Caco-2 (cell line): ENCODE measurements around the gene FDXR. TPM values are rescaled to one million over a fixed set of nuclear protein-coding genes. Genes with fewer than 3 reads are reported as not detected.

Source experiments
- BruUV-seq: library from RNA; stranded (reverse); fragments of 400-500 nt; replicated peaks from 2 replicates; lab custom pipeline; 2021; lab: Mats Ljungman, UMichigan
- CTCF ChIA-PET: fragments of 300-600 bp; sonication (Branson Sonifier 250); formaldehyde crosslinking; loops from one replicate; lab custom pipeline; 2022; ENCODE audit warnings: antibody characterized with exemption; lab: Charles Lee
- POLR2A ChIA-PET: fragments of 300-600 bp; sonication (Branson Sonifier 250); formaldehyde crosslinking; loops from one replicate; lab custom pipeline; 2022; ENCODE audit warnings: antibody characterized with exemption; lab: Charles Lee
- DNase-seq, 2 experiments: peaks; one replicate each; pipeline versions ENCODE4 v3.0.0 to v3.0.0-alpha.2; 2020 to 2022
- H3K27me3 ChIP-seq: replicated peaks from 2 replicates; pipeline ENCODE4 v1.6.0; 2011; ENCODE audit warnings: low read length; ENCODE audit not compliant: control insufficient read depth, insufficient read depth
- H3K36me3 ChIP-seq: 2 replicates; pipeline ENCODE4 v1.5.1; 2011; ENCODE audit warnings: low read length; ENCODE audit not compliant: control insufficient read depth, insufficient read depth
- H3K4me1 ChIP-seq: fragments of 250-450 bp; sonication (Bioruptor Pico); 2 replicates; pipeline ENCODE4 v1.5.1; 2020; ENCODE audit warnings: mild to moderate bottlenecking
- H3K4me3 ChIP-seq: 2 replicates; pipeline ENCODE4 v1.5.1; 2011; ENCODE audit warnings: low read depth, mild to moderate bottlenecking, control low read depth, low read length
- H3K9me3 ChIP-seq: fragments of 250-450 bp; sonication (Bioruptor Pico); 2 replicates; pipeline ENCODE4 v1.5.1; 2020; ENCODE audit warnings: mild to moderate bottlenecking, moderate library complexity
- H3K27ac Mint-ChIP-seq: one replicate; pipeline ENCODE4 v1.8.0; 2022; ENCODE audit warnings: mixed read lengths; ENCODE audit not compliant: unreplicated experiment
- H3K27me3 Mint-ChIP-seq: one replicate; pipeline ENCODE4 v1.8.0; 2022; ENCODE audit warnings: mixed read lengths; ENCODE audit not compliant: insufficient read depth, unreplicated experiment
- H3K36me3 Mint-ChIP-seq: one replicate; pipeline ENCODE4 v1.8.0; 2022; ENCODE audit warnings: mild to moderate bottlenecking, mixed read lengths; ENCODE audit not compliant: insufficient read depth, unreplicated experiment
- H3K4me1 Mint-ChIP-seq: one replicate; pipeline ENCODE4 v1.8.0; 2022; ENCODE audit warnings: low read depth, mixed read lengths; ENCODE audit not compliant: unreplicated experiment
- H3K4me3 Mint-ChIP-seq: one replicate; pipeline ENCODE4 v1.8.0; 2022; ENCODE audit warnings: mild to moderate bottlenecking, moderate library complexity, mixed read lengths; ENCODE audit not compliant: unreplicated experiment
- H3K9me3 Mint-ChIP-seq: one replicate; pipeline ENCODE4 v1.8.0; 2022; ENCODE audit warnings: mixed read lengths; ENCODE audit not compliant: unreplicated experiment
- CTCF ChIP-seq, 2 experiments: fragments of 200-600 bp in 1 of 2; IDR thresholded peaks; 1 replicate in 1 of 2; 2 replicates in 1 of 2; pipeline versions ENCODE4 v1.5.1 to v1.8.0; 2011 to 2022; ENCODE audit warnings: antibody characterized with exemption in 1 of 2, control low read depth in 1 of 2, inconsistent platforms in 1 of 2, low read depth in 1 of 2, low read length in 1 of 2, mild to moderate bottlenecking in 1 of 2, moderate library complexity in 1 of 2; ENCODE audit not compliant: insufficient read depth in 1 of 2, severe bottlenecking in 1 of 2, unreplicated experiment in 1 of 2
- intact Hi-C: fragments of 100-400 bp; cut with micrococcal nuclease; formaldehyde crosslinking; loops from one replicate; pipeline ENCODE4 v1.10.0; 2022; ENCODE audit not compliant: unreplicated experiment
- total RNA-seq: library from RNA; stranded (reverse); gene quantifications from 2 replicates; pipeline ENCODE4 v1.2.3, GENCODE V29; 2022

Gene FDXR
- total RNA-seq, 1 experiment from 2014 or later = 19.0 TPM

GRCh38 chr17:74921769-74922168, 49.0 kb upstream of the FDXR start:
- Mint-ChIP-seq H3K4me1 (no peaks in the 10 kb centered on the region), H3K27me3 (peaks cover 18% of the 10 kb centered on the region), H3K27ac (no peak overlapping the region), H3K4me3 (no peak overlapping the region), H3K36me3 (no peaks in the 10 kb centered on the region), H3K9me3 (no peaks in the 10 kb centered on the region)
- Histone ChIP-seq H3K4me1 (peaks cover 6% of the 10 kb centered on the region; the same call in 1 of the 2 replicates), H3K9me3 (no peaks in the 10 kb centered on the region), H3K27me3 (peaks cover 1% of the 10 kb centered on the region; the same call in 1 of the 2 replicates), H3K36me3 (no peaks in the 10 kb centered on the region), H3K4me3 (no peak overlapping the region)
- intact Hi-C loops = no loop called here
- DNase-seq = no peak
- ChIA-PET POLR2A (interaction anchor here (0.9 kb wide), 1 partner anchor 91 kb away, joined by 3 read pairs; the partner anchor contains the start of gene MRPL58), CTCF (interaction anchor here (0.7 to 1.3 kb wide), 3 partner anchors 39 to 91 kb away, joined by 3 to 4 read pairs (median 3); partner anchors contain the start of gene MRPL58)
- no TSS peak for BruUV-seq
- TF ChIP-seq CTCF (IDR thresholded peaks at IDR 0.05; ENCODE audit: insufficient read depth in 1 of 2, low read depth in 1 of 2, low read length in 1 of 2, severe bottlenecking in 1 of 2, unreplicated experiment in 1 of 2) = no peak

- Mint-ChIP-seq H3K36me3 (no peaks in the 10 kb centered on the region), H3K4me1 (no peaks in the 10 kb centered on the region), H3K27me3 (peaks cover 16% of the 10 kb centered on the region), H3K4me3 (no peak overlapping the region), H3K27ac (no peak overlapping the region), H3K9me3 (no peaks in the 10 kb centered on the region)
- no peaks in the 10 kb centered on the region for H3K9me3 ChIP-seq
- no TSS peak for BruUV-seq
- H3K36me3 ChIP-seq = no peaks in the 10 kb centered on the region
- TF ChIP-seq CTCF (IDR thresholded peaks at IDR 0.05; ENCODE audit: insufficient read depth in 1 of 2, low read depth in 1 of 2, low read length in 1 of 2, severe bottlenecking in 1 of 2, unreplicated experiment in 1 of 2) = no peak
- H3K4me1 ChIP-seq = peaks cover 6% of the 10 kb centered on the region; the same call in 1 of the 2 replicates
- no peak for DNase-seq
- H3K4me3 ChIP-seq = no peak overlapping the region
- POLR2A ChIA-PET = interaction anchor here (0.9 kb wide), 1 partner anchor 91 kb away, joined by 3 read pairs; the partner anchor contains the start of gene MRPL58
- H3K27me3 ChIP-seq = peaks cover 1% of the 10 kb centered on the region; the same call in 1 of the 2 replicates
- CTCF ChIA-PET = interaction anchor here (0.7 to 2.3 kb wide), 5 partner anchors 36 to 92 kb away, joined by 3 to 10 read pairs (median 3); partner anchors contain the start of gene MRPL58
- intact Hi-C loops = no loop called here
These were observed 48.4 kb upstream of the FDXR start for GRCh38 chr17:74921026-74921681.

GRCh38 chr17:74920642-74921025, 47.8 kb upstream of the FDXR start:
- Histone ChIP-seq H3K36me3 (no peaks in the 10 kb centered on the region), H3K27me3 (peaks cover 1% of the 10 kb centered on the region; the same call in 1 of the 2 replicates), H3K4me3 (no peak overlapping the region), H3K4me1 (peaks cover 6% of the 10 kb centered on the region; the same call in 1 of the 2 replicates), H3K9me3 (no peaks in the 10 kb centered on the region)
- Mint-ChIP-seq H3K4me1 (no peaks in the 10 kb centered on the region), H3K27ac (no peak overlapping the region), H3K4me3 (no peak overlapping the region), H3K36me3 (no peaks in the 10 kb centered on the region), H3K9me3 (no peaks in the 10 kb centered on the region), H3K27me3 (peaks cover 14% of the 10 kb centered on the region)
- no peak for TF ChIP-seq CTCF (IDR thresholded peaks at IDR 0.05; ENCODE audit: insufficient read depth in 1 of 2, low read depth in 1 of 2, low read length in 1 of 2, severe bottlenecking in 1 of 2, unreplicated experiment in 1 of 2)
- ChIA-PET CTCF (interaction anchor here (0.8 to 2.3 kb wide), 3 partner anchors 37 to 40 kb away, joined by 3 to 10 read pairs (median 3); no protein-coding TSS in a partner anchor), POLR2A (interaction anchor here (0.9 kb wide), 1 partner anchor 92 kb away, joined by 3 read pairs; the partner anchor contains the start of gene MRPL58)
- intact Hi-C loops = no loop called here
- no TSS peak for BruUV-seq
- DNase-seq = peak in 1 of 2 experiments; percentile 47
